GM10266 (cell line): Measurements from ENCODE around the gene BAIAP2L2.

ENCODE experiments used
- DNase-seq: peaks from one replicate; pipeline ENCODE4 v3.0.0; 2012; ENCODE audit errors: extremely low spot score
- CTCF ChIP-seq: IDR thresholded peaks from 2 replicates; pipeline ENCODE4 v1.5.1; 2012; ENCODE audit warnings: mild to moderate bottlenecking, low read depth; ENCODE audit not compliant: control insufficient read depth, insufficient read depth; ENCODE audit errors: missing control alignments

Gene BAIAP2L2

DNA sequence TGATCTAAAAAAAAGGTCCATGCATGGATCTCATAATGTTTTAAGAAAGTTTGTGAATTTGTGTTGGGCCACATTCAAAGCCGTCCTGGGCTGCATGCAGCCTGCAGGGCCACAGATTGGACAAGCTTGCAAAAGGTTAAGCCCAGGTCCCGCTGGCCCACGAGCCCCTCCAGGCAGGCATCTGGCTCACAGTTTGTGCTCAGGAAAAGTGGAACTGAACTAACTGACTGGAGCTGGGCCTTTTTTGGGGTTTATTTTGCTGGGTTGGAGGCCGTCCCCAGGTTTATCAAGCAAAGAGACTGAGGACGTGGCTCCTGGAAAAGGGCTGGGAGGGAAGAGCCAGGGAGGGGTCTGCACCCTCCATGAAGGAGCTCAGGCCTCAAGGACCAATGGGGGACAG lies 32.1 kb upstream of the BAIAP2L2 start:
- DNase-seq, result no peak
- TF ChIP-seq CTCF, result no peak

- DNase-seq, result no peak
- TF ChIP-seq CTCF, result no peak
Measured at GRCh38 chr22:38141217-38141973, 30.9 kb upstream of the BAIAP2L2 start.

GRCh38 chr22:38139901-38140300 lies 29.4 kb upstream of the BAIAP2L2 start:
- no peak for TF ChIP-seq CTCF
- DNase-seq, result no peak

DNA sequence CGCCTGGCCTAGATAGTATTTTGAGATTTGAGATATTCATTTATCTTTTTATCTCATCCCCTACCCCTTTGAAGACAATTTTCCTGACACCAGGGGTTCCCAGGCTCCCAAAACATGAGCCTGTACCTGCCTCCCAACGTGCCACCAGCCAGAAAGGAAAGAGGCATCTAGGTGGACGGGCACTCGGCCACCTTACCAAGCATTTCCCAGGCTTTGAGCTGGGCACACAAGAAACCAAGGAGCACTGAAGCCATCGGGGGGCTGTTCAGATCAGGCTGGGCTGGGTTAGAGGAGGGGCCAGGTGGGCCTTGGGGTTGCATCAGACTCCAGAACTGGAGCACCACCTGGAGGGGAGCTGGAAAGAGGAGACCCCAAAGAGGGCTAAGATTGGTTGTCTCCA lies 28.5 kb upstream of the BAIAP2L2 start:
- no peak for DNase-seq
- TF ChIP-seq CTCF, result no peak

- TF ChIP-seq CTCF, result no peak
- no peak for DNase-seq
Measured at GRCh38 chr22:38137876-38138687, 27.6 kb upstream of the BAIAP2L2 start.

DNA sequence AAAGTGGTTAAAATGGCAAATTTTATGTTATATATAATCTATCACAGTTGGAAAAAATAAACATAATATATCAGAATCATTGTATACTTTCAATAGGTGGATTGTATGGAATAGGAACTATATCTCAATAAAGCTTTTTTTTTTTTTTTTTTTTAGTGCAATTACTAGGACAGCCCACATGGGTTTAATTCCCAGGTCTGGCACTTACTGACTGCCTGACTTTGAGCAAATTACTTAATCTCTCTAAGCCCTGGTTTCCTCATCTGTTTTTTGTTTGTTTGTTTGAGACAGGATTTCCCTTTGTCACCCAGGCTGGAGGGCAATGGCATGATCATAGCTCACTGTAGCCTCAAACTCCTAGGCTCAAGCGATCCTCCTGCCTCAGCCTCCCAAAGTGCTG lies 26.1 kb upstream of the BAIAP2L2 start:
- no peak for DNase-seq
- TF ChIP-seq CTCF, result no peak
